ENCODE measurements around the gene COPB1.
A peak's percentile ranks its signal among the peaks of the same experiment; 100 is the strongest.

The COPB1 gene

GRCh38 chr11:14413307-14414069 lies 86.1 kb downstream of the COPB1 start:
- H3K4me3 ChIP-seq (ENCODE audit: low read depth, low read length): no peak overlapping the region
- DNase-seq (ENCODE audit: low read depth): peak; percentile 87

GRCh38 chr11:14411818-14412217 lies 87.8 kb downstream of the COPB1 start:
- TF ChIP-seq, protein P1, sequence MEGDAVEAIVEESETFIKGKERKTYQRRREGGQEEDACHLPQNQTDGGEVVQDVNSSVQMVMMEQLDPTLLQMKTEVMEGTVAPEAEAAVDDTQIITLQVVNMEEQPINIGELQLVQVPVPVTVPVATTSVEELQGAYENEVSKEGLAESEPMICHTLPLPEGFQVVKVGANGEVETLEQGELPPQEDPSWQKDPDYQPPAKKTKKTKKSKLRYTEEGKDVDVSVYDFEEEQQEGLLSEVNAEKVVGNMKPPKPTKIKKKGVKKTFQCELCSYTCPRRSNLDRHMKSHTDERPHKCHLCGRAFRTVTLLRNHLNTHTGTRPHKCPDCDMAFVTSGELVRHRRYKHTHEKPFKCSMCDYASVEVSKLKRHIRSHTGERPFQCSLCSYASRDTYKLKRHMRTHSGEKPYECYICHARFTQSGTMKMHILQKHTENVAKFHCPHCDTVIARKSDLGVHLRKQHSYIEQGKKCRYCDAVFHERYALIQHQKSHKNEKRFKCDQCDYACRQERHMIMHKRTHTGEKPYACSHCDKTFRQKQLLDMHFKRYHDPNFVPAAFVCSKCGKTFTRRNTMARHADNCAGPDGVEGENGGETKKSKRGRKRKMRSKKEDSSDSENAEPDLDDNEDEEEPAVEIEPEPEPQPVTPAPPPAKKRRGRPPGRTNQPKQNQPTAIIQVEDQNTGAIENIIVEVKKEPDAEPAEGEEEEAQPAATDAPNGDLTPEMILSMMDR (conservative IDR thresholded peaks at IDR 0.05; ENCODE audit: low read depth, low read length): no peak
- no peak overlapping the region for H3K4me3 ChIP-seq (ENCODE audit: low read depth, low read length)
- peak; percentile 59 for DNase-seq (ENCODE audit: low read depth)

More at GRCh38 chr11:14413307-14414069, 86.1 kb downstream of the COPB1 start:
- TF ChIP-seq, protein P1 (conservative IDR thresholded peaks at IDR 0.05; ENCODE audit: low read depth, low read length): peak; percentile 55

DNA sequence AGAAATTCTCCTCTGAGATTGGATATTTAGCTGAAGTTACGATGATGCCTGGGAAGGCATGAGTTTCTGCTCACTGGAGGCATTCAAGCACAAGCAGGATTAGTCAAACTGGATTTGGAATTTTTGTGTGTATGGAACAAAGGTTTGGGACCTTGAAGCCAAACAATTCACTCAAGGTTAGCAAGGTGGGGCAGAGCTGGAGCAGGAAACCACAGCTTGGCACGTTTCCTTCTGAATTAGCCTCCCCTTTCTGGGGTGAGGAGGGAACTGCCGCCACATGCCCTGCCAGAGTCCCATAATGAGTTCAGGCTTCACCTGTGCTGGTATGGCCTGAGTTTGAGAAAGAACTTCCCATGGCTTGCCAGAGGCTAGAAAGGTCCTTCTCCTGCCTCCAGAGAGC lies 89.7 kb downstream of the COPB1 start:
- no peak overlapping the region for H3K4me3 ChIP-seq (ENCODE audit: low read depth, low read length)
- TF ChIP-seq, protein P1 (conservative IDR thresholded peaks at IDR 0.05; ENCODE audit: low read depth, low read length): no peak
- DNase-seq (ENCODE audit: low read depth): no peak

DNA sequence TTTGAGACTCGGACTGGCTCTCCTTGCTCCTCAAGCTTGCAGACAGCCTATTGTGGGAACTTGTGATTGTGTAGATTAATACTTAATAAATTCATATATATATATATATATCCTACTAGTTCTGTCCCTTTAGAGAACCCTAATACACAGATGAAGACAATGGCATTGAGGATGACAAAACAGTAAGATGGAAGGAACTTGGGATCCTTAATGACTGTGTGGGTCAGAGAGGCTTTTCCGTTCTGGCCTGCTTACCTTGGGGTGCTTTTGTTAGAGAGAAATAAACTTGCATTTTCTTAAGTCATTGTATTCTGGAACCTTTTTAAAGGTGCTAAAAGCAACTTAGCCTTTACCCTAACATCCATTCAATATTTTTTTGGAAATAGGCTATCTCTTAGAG lies 91.0 kb downstream of the COPB1 start:
- TF ChIP-seq, protein P1 (conservative IDR thresholded peaks at IDR 0.05; ENCODE audit: low read depth, low read length): no peak
- no peak for DNase-seq (ENCODE audit: low read depth)
- H3K4me3 ChIP-seq (ENCODE audit: low read depth, low read length): no peak overlapping the region

All from choroid plexus epithelial cell (primary cell).